ENCODE measurements around the gene IDH3A.

DNA sequence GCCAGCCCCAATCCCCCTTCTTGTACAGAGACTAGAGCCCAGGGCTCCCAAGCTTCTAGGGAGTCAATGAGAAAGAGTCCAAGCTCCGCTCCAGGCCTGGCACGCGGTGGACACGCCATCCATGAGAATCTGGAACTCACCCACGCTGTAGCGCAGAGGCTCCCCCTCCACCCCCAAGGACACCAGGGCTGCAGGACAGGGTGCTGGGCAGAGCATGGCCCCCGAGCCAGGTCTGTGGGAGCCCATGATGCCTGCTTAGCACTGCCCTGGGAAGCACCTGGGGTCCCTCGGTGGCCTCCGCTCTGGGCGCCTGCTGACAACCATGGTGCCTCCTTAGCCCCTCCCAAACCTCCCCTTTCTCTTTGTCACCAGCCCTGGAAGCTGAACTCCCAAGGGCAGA is 56.7 kb downstream of the IDH3A start:
- TF ChIP-seq, protein P1, sequence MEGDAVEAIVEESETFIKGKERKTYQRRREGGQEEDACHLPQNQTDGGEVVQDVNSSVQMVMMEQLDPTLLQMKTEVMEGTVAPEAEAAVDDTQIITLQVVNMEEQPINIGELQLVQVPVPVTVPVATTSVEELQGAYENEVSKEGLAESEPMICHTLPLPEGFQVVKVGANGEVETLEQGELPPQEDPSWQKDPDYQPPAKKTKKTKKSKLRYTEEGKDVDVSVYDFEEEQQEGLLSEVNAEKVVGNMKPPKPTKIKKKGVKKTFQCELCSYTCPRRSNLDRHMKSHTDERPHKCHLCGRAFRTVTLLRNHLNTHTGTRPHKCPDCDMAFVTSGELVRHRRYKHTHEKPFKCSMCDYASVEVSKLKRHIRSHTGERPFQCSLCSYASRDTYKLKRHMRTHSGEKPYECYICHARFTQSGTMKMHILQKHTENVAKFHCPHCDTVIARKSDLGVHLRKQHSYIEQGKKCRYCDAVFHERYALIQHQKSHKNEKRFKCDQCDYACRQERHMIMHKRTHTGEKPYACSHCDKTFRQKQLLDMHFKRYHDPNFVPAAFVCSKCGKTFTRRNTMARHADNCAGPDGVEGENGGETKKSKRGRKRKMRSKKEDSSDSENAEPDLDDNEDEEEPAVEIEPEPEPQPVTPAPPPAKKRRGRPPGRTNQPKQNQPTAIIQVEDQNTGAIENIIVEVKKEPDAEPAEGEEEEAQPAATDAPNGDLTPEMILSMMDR (conservative IDR thresholded peaks at IDR 0.05 in 1 of 2, IDR thresholded peaks at IDR 0.05 in 1 of 2; ENCODE audit: extremely low read depth in 1 of 2, insufficient read depth in 1 of 2, low read depth in 1 of 2, low read length in 2 of 2), result no peak
- no peak for TF ChIP-seq EZH2 (IDR thresholded peaks at IDR 0.05; ENCODE audit: borderline replicate concordance, low read length)
